HS-27A (cell line): ENCODE measurements around the gene SFRP4.
"Not testable (repeated sequence)": the region's sequence is repeated elsewhere in the genome, so short reads cannot be mapped to it uniquely, and the experiment has no call there.

Source experiments
- DNase-seq: peaks from one replicate; pipeline ENCODE4 v3.0.0-alpha.2; 2012; ENCODE audit warnings: low read depth, missing footprints

SFRP4 gene

DNA sequence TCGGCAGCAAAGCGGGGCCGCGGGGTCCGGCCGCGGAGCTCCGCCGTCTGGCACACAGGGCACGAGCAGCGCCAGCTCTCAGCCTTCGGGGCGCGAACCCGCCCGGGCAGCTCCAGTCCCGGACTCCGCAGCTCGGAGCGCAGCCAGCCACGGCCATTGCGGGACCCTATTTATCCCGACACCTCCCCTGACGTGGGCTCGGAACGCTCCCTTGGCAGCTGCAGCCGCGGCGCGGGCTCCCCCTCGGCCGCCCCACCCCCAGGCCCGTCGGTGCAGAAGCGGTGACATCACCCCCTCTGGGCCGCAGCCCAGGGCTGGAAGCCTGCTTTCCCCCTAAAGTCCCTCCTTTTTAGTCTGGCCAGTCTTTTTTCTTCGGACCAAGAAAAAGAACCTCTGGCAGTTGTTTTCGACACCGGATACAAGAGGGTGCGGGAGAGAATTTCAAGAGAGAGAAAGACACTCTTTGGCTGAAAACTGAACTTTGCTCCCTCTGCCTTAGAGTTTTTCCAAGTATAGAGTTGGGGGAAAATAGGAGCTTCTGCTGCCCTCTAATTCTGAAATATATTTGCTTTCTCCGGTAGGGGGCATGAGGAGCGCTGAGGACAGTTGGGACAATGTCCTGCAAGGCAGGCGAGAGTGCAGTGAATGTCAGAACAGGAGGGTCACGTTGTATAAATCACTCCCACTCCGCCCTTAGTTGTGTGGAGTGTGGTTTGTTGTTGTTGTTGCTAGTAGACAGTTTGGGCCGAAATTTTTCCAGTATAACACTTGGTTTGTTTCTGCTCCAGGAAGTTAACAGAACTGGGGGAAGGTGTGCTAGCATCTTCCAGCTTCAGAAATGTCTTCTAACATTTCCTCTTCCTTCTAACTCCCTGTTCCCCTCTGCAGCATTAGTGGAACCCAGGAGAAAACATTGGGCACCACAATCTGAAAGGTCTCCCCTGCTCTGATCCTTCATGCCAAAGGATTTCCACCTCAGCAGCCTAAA is at the start of gene SFRP4:
Gene SFRP4 (minus strand): TSS at position 145 of the 988 bp plus-strand sequence. CDS start 280 bp downstream, outside the sequence.
- peak; percentile 31 for DNase-seq

- no peak for DNase-seq
These were observed 47.6 kb upstream of the SFRP4 start for GRCh38 chr7:37964196-37964595.

DNA sequence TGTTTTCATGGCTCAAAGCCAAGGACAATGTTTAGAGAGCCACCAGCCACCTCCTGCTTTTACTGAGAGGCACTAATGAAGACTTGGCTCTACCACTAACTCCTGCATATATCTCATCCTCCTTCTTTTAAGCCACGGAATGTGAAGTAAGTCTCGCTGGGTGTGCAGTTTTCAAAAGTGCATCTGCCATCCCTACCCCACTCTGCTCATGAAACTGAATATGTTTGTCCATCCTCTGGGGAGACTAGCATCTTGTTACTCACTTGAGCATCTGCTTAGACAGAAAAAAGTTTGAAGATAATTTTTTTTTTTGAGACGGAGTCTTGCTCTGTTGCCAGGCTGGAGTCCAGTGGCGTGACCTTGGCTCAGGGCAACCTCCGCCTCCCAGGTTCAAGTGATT is 44.6 kb upstream of the SFRP4 start:
- no peak for DNase-seq

DNA sequence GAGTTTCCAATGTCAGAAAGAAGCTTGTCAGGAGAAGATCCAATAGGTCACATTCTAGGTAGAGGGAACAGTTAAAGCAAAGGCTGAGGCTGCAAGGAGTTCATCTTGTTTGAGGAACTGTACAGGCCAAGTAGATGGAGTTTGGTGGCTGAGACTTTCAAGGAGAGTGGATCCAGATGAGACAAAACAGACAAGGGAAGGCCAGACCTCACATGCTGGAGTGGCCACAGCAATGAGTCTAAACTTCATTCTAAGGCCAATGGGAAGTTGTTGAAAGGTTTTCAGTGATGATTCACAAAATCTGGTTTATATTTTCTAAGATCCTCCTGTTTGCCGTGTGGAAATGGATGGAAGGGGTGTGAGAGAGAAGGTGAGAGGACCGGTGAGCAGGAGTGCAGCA is 43.9 kb upstream of the SFRP4 start:
- DNase-seq, result no peak

DNA sequence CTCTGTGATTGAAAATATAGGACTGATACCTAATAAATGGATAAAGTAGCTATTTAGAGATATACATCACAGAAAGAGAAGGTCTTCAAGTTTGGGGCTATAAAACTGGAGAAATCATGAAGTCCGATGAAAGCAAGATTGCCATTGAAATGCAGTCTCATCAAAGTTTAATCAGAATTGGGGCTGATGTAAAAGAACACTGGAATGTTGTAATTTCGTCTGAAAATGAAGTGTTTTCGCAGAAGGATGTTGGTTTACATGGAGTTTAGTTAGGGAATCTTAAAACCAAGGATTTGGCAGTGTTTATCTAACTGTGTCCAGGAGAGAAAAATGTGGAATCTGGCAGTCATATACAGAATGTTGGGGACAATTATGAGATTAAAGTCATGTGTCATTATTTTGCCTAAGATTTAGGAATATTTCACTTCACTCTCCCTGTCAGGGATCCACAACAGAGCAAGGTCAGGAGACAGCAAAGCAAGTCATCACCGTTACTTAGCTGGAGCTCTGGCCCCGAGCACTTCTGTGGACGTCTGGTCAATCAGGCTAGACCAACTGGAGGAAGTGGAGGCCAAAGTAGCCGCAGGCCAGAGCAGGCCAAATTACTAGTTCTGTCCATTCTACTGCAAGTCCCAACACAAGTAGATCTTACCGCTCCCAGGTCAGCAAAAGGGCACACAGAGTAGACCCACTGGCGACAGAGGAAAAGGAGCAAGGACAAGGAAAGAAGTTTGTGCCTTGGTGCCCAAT is 40.8 kb upstream of the SFRP4 start:
- DNase-seq, result no peak

DNA sequence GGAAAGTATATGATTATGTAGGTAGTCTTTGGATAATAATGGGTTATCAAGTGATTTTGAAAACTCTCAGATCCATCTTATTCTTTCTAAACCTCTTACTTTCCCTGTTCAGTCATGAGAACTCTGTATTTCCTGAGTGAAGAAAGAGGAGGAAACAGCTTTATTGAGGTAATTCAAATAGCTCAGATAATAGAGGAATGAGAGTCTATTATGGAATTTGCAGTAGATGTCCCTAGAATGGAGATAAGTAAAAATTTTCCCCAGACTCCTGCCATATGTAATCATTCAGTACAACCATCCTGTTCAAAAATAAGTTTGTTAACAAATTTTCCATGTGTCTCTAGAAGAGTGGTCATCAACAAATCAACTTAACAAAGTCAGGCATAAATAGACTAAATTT is 40.2 kb upstream of the SFRP4 start:
- no peak for DNase-seq

GRCh38 chr7:37954217-37954616 is 37.6 kb upstream of the SFRP4 start:
- DNase-seq, result not testable (repeated sequence)

- DNase-seq, result no peak
These were observed 35.6 kb upstream of the SFRP4 start for GRCh38 chr7:37952240-37952639.

- DNase-seq, result no peak
These were observed 31.3 kb upstream of the SFRP4 start for GRCh38 chr7:37947941-37948210.

GRCh38 chr7:37947138-37947940 is 30.7 kb upstream of the SFRP4 start:
- no peak for DNase-seq

- no peak for DNase-seq
These were observed 28.7 kb upstream of the SFRP4 start for GRCh38 chr7:37945336-37945735.

DNA sequence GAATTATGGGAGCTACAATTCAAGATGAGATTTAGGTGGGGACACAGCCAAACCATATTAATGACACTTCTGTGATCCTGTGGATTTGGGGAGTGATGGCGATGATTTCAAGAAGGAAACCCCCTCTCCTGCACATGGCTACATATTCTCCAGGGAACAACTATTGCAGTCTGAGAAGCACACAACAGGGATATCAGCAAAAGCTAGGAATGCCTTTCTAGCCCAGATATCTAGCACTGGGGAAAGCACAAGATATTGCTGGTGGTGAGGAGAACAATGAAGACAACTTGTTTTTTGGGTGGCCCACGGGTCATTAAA is 28.1 kb upstream of the SFRP4 start:
- no peak for DNase-seq

DNA sequence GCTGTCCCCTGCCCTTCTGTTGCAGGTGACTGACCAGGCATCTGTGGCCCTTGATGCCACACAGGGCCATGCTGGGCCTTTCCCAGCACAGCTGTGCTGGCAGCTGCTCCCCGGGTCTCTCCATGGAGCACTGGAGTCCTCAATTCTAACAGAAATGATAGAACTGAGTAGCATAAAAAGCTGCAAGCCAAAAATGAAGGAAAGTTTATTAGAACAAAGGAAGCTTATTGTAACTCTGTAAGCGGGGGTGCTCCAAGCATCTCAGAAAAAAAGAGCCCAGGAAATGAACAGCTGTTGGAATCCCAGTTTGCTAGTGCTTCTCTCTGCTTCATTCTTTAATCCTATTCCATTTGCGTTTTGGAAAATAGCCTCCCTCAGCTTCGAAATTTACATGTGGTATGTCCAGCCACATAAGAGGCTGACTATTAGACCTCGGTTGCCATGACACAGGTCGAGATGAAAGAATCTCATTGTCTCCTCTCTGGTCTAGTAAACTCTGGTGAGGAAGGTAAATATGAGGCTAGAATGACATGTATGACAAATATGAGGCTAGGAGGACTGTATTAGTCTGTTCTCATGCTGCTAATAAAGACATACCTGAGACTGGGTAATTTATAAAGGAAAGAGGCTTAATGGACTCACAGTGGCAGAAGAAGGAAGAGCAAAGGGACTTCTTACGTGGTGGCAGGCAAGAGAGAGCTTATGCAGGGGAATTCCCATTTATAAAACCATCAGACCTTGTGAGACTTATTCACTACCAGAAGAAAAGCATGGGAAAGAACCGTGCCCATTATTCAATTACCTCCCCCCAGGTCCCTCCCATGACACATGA is 27.5 kb upstream of the SFRP4 start:
- DNase-seq, result no peak

DNA sequence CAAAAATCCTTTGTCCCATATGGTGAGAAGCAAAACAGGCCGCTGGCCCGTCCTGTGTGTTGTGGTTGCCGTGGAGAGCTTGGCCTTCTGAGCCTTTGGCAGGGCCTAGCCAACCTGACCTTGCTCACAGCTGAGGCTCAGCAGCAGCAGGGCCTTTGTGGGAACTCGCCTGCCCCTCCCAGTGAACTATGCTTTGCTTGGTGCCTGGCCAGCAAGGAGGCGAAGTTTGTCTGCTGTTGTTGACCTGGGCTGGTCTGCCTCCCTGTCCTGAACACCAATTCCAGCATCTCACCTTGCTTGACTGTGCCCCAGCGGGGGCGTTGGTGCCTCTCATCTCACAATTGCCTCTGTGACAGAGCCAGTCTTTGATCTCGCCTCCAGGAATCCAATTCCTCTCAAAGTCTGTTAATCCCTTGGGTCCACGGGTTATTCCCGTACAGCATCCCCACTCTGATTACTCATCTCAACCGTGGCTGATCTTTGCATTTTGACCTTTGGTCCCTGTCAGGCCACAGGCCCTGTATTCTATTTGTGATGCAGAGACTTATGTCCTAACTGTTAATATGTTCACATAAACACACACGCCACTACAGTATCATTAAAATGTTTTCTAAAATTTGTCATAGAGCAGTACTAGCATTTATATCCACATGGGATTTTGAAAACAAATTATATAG is 26.5 kb upstream of the SFRP4 start:
- no peak for DNase-seq

DNA sequence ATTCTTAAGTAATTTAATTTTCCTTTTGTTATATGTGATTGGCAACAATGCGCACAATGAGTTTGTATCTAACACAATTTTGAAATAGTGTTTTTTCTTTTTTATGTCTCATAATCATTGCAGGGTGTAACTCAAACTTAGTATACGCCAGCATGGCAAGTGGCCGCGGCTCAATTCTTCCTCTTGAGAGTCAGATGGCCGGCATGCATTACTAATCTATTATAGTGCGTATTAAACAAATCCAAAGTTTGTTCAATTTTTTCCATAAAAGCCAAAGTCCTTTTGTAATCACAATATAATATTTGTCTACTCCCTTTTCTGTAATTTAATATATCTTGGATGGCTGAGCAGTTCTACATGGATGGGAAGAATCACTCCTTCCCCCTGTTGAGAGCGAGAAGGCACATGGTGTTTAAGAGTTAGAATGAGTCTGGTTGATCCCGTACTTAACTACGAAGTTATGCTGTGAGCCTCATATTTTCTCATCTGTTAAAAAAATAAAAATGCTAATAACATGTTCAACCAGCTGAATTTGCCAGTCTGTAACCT is 16.5 kb upstream of the SFRP4 start:
- DNase-seq, result no peak

- no peak for DNase-seq
These were observed 15.9 kb upstream of the SFRP4 start for GRCh38 chr7:37932543-37932942.

GRCh38 chr7:37930226-37930948 is 13.8 kb upstream of the SFRP4 start:
- DNase-seq, result no peak

GRCh38 chr7:37928878-37929277 is 12.3 kb upstream of the SFRP4 start:
- DNase-seq, result no peak

- no peak for DNase-seq
These were observed 11.3 kb upstream of the SFRP4 start for GRCh38 chr7:37927773-37928444.

- no peak for DNase-seq
These were observed 9.0 kb upstream of the SFRP4 start for GRCh38 chr7:37925620-37926019.
